GM23248 (cell line): ENCODE data around the gene FAM47B. TPM values are rescaled to one million over a fixed set of nuclear protein-coding genes. Genes with fewer than 3 reads are reported as not detected.

Experiments used
- DNase-seq: peaks from one replicate; pipeline ENCODE4 v3.0.0-alpha.2; 2015
- H2AFZ ChIP-seq: fragments of 200-600 bp; sonication (generic); 2 replicates; pipeline ENCODE4 v1.6.1; 2016; ENCODE audit warnings: antibody characterized with exemption
- H3F3A ChIP-seq: fragments of 200-600 bp; sonication (generic); 2 replicates; pipeline ENCODE4 v1.6.1; 2016; ENCODE audit warnings: mild to moderate bottlenecking, antibody characterized with exemption, mixed run types; ENCODE audit not compliant: insufficient read depth
- H3K27ac ChIP-seq: fragments of 200-600 bp; sonication (generic); 2 replicates; pipeline ENCODE4 v1.5.1; 2016; ENCODE audit warnings: mild to moderate bottlenecking
- H3K27me3 ChIP-seq: fragments of 200-600 bp; sonication (generic); replicated peaks from 2 replicates; pipeline ENCODE4 v1.6.1; 2016; ENCODE audit warnings: mild to moderate bottlenecking; ENCODE audit not compliant: insufficient read depth
- H3K36me3 ChIP-seq: fragments of 200-600 bp; sonication (generic); 2 replicates; pipeline ENCODE4 v1.6.1; 2016; ENCODE audit warnings: low read depth, mild to moderate bottlenecking
- H3K4me1 ChIP-seq: fragments of 200-600 bp; sonication (generic); 2 replicates; pipeline ENCODE4 v1.6.1; 2016; ENCODE audit warnings: mild to moderate bottlenecking; ENCODE audit not compliant: insufficient read depth
- H3K4me2 ChIP-seq: fragments of 200-600 bp; sonication (generic); one replicate; pipeline ENCODE4 v1.6.1; 2016; ENCODE audit warnings: mild to moderate bottlenecking; ENCODE audit not compliant: unreplicated experiment
- H3K4me3 ChIP-seq: fragments of 200-600 bp; sonication (generic); 2 replicates; pipeline ENCODE4 v1.5.1; 2016; ENCODE audit warnings: mild to moderate bottlenecking
- H3K79me2 ChIP-seq: fragments of 200-600 bp; sonication (generic); 2 replicates; pipeline ENCODE4 v1.6.1; 2016; ENCODE audit warnings: mild to moderate bottlenecking; ENCODE audit not compliant: insufficient read depth
- H3K9ac ChIP-seq: fragments of 200-600 bp; sonication (generic); 2 replicates; pipeline ENCODE4 v1.6.1; 2016; ENCODE audit warnings: mild to moderate bottlenecking
- H3K9me2 ChIP-seq: fragments of 200-600 bp; sonication (generic); 2 replicates; pipeline ENCODE4 v1.6.1; 2016; ENCODE audit warnings: mixed run types, mild to moderate bottlenecking, moderate library complexity; ENCODE audit not compliant: insufficient read depth
- H3K9me3 ChIP-seq: fragments of 200-600 bp; sonication (generic); one replicate; pipeline ENCODE4 v1.6.1; 2017; ENCODE audit warnings: low read depth
- H4K20me1 ChIP-seq: fragments of 200-600 bp; sonication (generic); 2 replicates; pipeline ENCODE4 v1.6.0; 2016; ENCODE audit not compliant: insufficient read depth
- EZH2 ChIP-seq: fragments of 200-600 bp; sonication (generic); IDR thresholded peaks from 2 replicates; pipeline ENCODE4 v1.6.1; 2018; ENCODE audit warnings: antibody characterized with exemption, mild to moderate bottlenecking; ENCODE audit not compliant: insufficient read depth, poor library complexity, severe bottlenecking
- EZH2phosphoT487 ChIP-seq: fragments of 200-600 bp; sonication (generic); IDR thresholded peaks from 2 replicates; pipeline ENCODE4 v1.6.1; 2018; ENCODE audit warnings: antibody characterized with exemption, moderate library complexity, mild to moderate bottlenecking, low read depth; ENCODE audit not compliant: insufficient read depth
- WGBS, 2 experiments: methylation state at CpG; one replicate each; pipeline ENCODE4 v1.1.6; 2015 to 2017; ENCODE audit warnings: low lambda C conversion rate in 2 of 2, low coverage in 1 of 2; ENCODE audit errors: missing lambda C conversion rate in 2 of 2; 5-methylcytosine and 5-hydroxymethylcytosine counted together
- in situ Hi-C: fragments of 300-500 bp; cut with MboI; formaldehyde crosslinking; loops from 2 replicates; pipeline ENCODE4 v1.15.0; 2020
- polyA plus RNA-seq: library from polyadenylated mRNA; unstranded; fragments of >200 nt; fragmentation: Nextera tagmentation; extraction: Ambion mirVana; gene quantifications from 2 replicates; pipeline ENCODE4 v1.2.1, GENCODE V29; 2016
- total RNA-seq: library from RNA; depleted of rRNA; stranded (reverse); fragments of >200 nt; shearing (Covaris generic); gene quantifications from 2 replicates; pipeline ENCODE4 v1.2.3, GENCODE V29; 2014; rRNA removed

FAM47B gene
- total RNA-seq (not detected in 2 replicates), polyA plus RNA-seq (not detected in 2 replicates)

- Histone ChIP-seq H4K20me1 (no peaks in the 10 kb centered on the region), H3K4me3 (no peak within 1 kb of the TSS), H3K9me2 (no peaks in the 10 kb centered on the region), H2AFZ (no peak within 1 kb of the TSS), H3K27ac (no peak within 1 kb of the TSS), H3K27me3 (no peaks in the 10 kb centered on the region), H3K4me2 (no peak within 1 kb of the TSS), H3F3A (no peaks in the 10 kb centered on the region), H3K9ac (no peak within 1 kb of the TSS), H3K4me1 (no peaks in the 10 kb centered on the region), H3K36me3 (no peaks in the 10 kb centered on the region), H3K9me3 (no peaks in the 10 kb centered on the region), H3K79me2 (no peaks in the 10 kb centered on the region)
- TF ChIP-seq EZH2phosphoT487 (no peak), EZH2 (no peak)
- WGBS, 2 experiments: 66 to 80% methylated on average over 3 to 11 of the region's 11 CpGs
- in situ Hi-C loops: no loop called here
- no peak for DNase-seq
Measured at GRCh38 chrX:34942496-34942895, at the start of gene FAM47B. TSS of gene FAM47B (plus strand) at chrX:34942796. CDS start at chrX:34942832, 36 bp downstream.

- Histone ChIP-seq H3K9me3 (no peaks in the 10 kb centered on the region), H3F3A (no peaks in the 10 kb centered on the region), H3K36me3 (no peaks in the 10 kb centered on the region), H3K9ac (no peak overlapping the region), H3K79me2 (no peaks in the 10 kb centered on the region), H3K4me2 (no peak overlapping the region), H3K4me3 (no peak overlapping the region), H3K9me2 (no peaks in the 10 kb centered on the region), H3K4me1 (no peaks in the 10 kb centered on the region), H4K20me1 (no peaks in the 10 kb centered on the region), H2AFZ (no peak overlapping the region), H3K27ac (no peak overlapping the region), H3K27me3 (no peaks in the 10 kb centered on the region)
- in situ Hi-C loops: loop anchor here (25.0 kb wide), 1 partner anchor 231 kb away; the partner anchor contains the start of gene TMEM47
- WGBS, 2 experiments: 85 to 94% methylated on average over 1 of the region's 1 CpG
- DNase-seq: peak; percentile 26
- no peak for TF ChIP-seq EZH2
- no peak for TF ChIP-seq EZH2phosphoT487
Measured at GRCh38 chrX:34893741-34894140, 48.9 kb upstream of the FAM47B start.

- Histone ChIP-seq H3K36me3 (no peaks in the 10 kb centered on the region), H3F3A (peaks cover 20% of the 10 kb centered on the region), H3K9me2 (no peaks in the 10 kb centered on the region), H3K27ac (peak overlapping the region; percentile 84), H4K20me1 (no peaks in the 10 kb centered on the region), H3K9ac (no peak overlapping the region), H2AFZ (no peak overlapping the region), H3K27me3 (no peaks in the 10 kb centered on the region), H3K9me3 (no peaks in the 10 kb centered on the region), H3K79me2 (no peaks in the 10 kb centered on the region), H3K4me2 (peak overlapping the region; percentile 27), H3K4me1 (peaks cover 37% of the 10 kb centered on the region), H3K4me3 (no peak overlapping the region)
- DNase-seq: peak; percentile 24
- in situ Hi-C loops: no loop called here
- TF ChIP-seq EZH2phosphoT487: no peak
- TF ChIP-seq EZH2: no peak
Measured at GRCh38 chrX:34900691-34901090, 41.9 kb upstream of the FAM47B start.

GRCh38 chrX:34901761-34902160 is 40.8 kb upstream of the FAM47B start:
- H3K27ac ChIP-seq: peak overlapping the region; percentile 84
- no peaks in the 10 kb centered on the region for H4K20me1 ChIP-seq
- peak; percentile 74 for DNase-seq
- TF ChIP-seq EZH2phosphoT487 (no peak), EZH2 (no peak)
- H3K4me3 ChIP-seq: no peak overlapping the region
- H3K9ac ChIP-seq: peak overlapping the region; percentile 42
- H2AFZ ChIP-seq: no peak overlapping the region
- H3K27me3 ChIP-seq: no peaks in the 10 kb centered on the region
- in situ Hi-C loops: no loop called here
- H3K4me2 ChIP-seq: peak overlapping the region; percentile 56
- H3K9me2 ChIP-seq: no peaks in the 10 kb centered on the region
- H3K36me3 ChIP-seq: no peaks in the 10 kb centered on the region
- H3K9me3 ChIP-seq: no peaks in the 10 kb centered on the region
- H3F3A ChIP-seq: peaks cover 20% of the 10 kb centered on the region
- peaks cover 37% of the 10 kb centered on the region for H3K4me1 ChIP-seq
- WGBS, 2 experiments: 0 to 3% methylated on average over 2 of the region's 2 CpGs
- no peaks in the 10 kb centered on the region for H3K79me2 ChIP-seq

GRCh38 chrX:34903316-34903715 is 39.3 kb upstream of the FAM47B start:
- Histone ChIP-seq H3K9me2 (no peaks in the 10 kb centered on the region), H3K4me1 (peaks cover 37% of the 10 kb centered on the region), H2AFZ (no peak overlapping the region), H3K27ac (peak overlapping the region; percentile 84), H3K4me2 (peak overlapping the region; percentile 56), H3K36me3 (no peaks in the 10 kb centered on the region), H3K27me3 (no peaks in the 10 kb centered on the region), H3F3A (peaks cover 20% of the 10 kb centered on the region), H3K4me3 (no peak overlapping the region), H3K9ac (0 out of 2 replicates have a peak overlapping the region, but pooled peaks have one; percentile 19), H3K79me2 (no peaks in the 10 kb centered on the region), H4K20me1 (no peaks in the 10 kb centered on the region), H3K9me3 (no peaks in the 10 kb centered on the region)
- 0% methylated on average over 2 of the region's 2 CpGs for WGBS, 2 experiments
- TF ChIP-seq EZH2phosphoT487: no peak
- no peak for TF ChIP-seq EZH2
- in situ Hi-C loops: no loop called here
- peak; percentile 56 for DNase-seq
